ENCODE data around the gene PRPF31. TPM values are rescaled to one million over a fixed set of nuclear protein-coding genes. Genes with fewer than 3 reads are reported as not detected.

PRPF31 gene
- total RNA-seq, 4 donors from 2014 or later, result 53.6 to 66.7 (median 57.1) TPM

DNA sequence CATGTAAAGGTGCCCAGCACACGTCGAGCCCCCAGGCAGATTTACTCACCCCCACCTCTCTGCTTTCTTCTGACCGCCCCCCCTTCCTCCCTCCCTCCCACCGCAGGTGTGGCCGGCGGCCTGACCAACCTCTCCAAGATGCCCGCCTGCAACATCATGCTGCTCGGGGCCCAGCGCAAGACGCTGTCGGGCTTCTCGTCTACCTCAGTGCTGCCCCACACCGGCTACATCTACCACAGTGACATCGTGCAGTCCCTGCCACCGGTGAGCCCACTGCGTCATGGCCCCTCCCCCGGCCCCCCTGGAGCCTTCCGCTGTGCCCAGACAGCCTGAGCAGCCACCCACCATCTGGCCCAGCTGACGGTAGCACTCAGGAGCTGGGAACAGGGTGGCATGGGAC lies 8.8 kb downstream of the PRPF31 start:
- Histone ChIP-seq H3K27ac (no peak overlapping the region), H3K27me3 (no peaks in the 10 kb centered on the region), H3K4me1 (no peaks in the 10 kb centered on the region), H3K9me3 (no peaks in the 10 kb centered on the region), H3K36me3 (peaks cover 82 to 85% of the 10 kb centered on the region in 2 donors), H3K4me3 (replicated peaks in 1 of 3) (no peak overlapping the region)
- no peak for TF ChIP-seq POLR2A (IDR thresholded peaks at IDR 0.05)
- TF ChIP-seq, protein P1, sequence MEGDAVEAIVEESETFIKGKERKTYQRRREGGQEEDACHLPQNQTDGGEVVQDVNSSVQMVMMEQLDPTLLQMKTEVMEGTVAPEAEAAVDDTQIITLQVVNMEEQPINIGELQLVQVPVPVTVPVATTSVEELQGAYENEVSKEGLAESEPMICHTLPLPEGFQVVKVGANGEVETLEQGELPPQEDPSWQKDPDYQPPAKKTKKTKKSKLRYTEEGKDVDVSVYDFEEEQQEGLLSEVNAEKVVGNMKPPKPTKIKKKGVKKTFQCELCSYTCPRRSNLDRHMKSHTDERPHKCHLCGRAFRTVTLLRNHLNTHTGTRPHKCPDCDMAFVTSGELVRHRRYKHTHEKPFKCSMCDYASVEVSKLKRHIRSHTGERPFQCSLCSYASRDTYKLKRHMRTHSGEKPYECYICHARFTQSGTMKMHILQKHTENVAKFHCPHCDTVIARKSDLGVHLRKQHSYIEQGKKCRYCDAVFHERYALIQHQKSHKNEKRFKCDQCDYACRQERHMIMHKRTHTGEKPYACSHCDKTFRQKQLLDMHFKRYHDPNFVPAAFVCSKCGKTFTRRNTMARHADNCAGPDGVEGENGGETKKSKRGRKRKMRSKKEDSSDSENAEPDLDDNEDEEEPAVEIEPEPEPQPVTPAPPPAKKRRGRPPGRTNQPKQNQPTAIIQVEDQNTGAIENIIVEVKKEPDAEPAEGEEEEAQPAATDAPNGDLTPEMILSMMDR (IDR thresholded peaks at IDR 0.05), result no peak
- DNase-seq, result no peak
- intact Hi-C loops (cut with DNase I), result no loop called here
- 95% methylated on average over 18 to 19 of the region's 19 CpGs for WGBS, 2 donors

DNA sequence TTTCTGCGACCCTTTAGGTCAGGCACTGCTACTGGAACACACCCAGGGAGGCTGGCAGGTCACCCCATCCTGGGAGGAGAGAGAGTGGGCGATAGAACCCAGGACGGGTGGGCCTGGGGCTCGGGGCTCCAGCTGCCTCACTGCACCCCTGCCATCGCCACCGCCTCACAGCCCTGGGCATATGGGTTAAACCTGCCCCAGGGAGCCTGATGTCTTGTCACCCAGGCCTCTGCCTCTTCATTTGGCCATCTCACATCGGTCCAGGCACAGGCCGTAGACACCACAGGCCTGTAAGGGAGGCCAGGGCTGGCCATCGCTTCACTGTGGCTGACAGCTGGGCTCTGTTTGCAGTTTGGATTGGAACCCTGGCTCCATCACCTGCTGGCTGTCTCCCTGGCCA lies 10.2 kb downstream of the PRPF31 start:
- H3K4me3 ChIP-seq (replicated peaks in 1 of 3), result no peak overlapping the region
- no peak for TF ChIP-seq POLR2A (IDR thresholded peaks at IDR 0.05)
- TF ChIP-seq, protein P1 (IDR thresholded peaks at IDR 0.05), result no peak
- no peaks in the 10 kb centered on the region for H3K27me3 ChIP-seq
- DNase-seq, result no peak
- no peak overlapping the region for H3K27ac ChIP-seq
- H3K4me1 ChIP-seq, result no peaks in the 10 kb centered on the region
- intact Hi-C loops (cut with DNase I), result no loop called here
- WGBS, 2 donors, result 91 to 95% methylated on average over 6 to 9 of the region's 9 CpGs
- no peaks in the 10 kb centered on the region for H3K9me3 ChIP-seq
- peaks cover 80 to 81% of the 10 kb centered on the region in 2 donors for H3K36me3 ChIP-seq

DNA sequence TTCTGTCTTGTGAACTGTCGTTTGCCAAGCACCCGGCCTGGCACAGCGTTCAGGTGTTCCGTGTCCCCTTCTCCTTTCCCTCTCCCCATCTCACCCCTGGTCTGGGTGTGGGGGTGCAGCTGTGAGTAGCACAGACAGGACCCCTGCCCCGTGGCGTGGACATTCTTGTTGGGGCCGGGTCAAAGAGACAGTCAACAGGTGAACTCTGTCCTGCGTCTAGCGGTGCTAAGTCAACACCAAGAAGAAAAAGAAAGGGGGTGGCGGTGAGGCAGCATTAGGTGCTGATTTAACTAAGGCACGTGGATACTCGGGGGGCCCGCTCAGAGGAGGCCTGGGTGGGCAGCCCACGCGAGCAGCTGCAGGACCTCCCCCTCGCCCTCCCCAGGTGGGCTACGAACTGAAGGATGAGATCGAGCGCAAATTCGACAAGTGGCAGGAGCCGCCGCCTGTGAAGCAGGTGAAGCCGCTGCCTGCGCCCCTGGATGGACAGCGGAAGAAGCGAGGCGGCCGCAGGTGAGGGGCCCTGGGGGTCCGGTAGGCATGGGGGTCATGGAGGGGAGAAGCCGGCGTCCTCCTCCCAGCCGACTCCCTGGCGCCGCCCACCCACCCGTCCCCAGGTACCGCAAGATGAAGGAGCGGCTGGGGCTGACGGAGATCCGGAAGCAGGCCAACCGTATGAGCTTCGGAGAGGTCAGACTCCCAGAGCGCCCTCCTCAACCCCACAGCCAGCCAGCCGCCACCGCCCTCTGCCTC lies 12.3 kb downstream of the PRPF31 start:
- H3K27me3 ChIP-seq, result no peaks in the 10 kb centered on the region
- H3K4me3 ChIP-seq (replicated peaks in 1 of 3), result no peak overlapping the region
- peaks cover 75 to 76% of the 10 kb centered on the region in 2 donors for H3K36me3 ChIP-seq
- no peaks in the 10 kb centered on the region for H3K9me3 ChIP-seq
- 93 to 95% methylated on average over 32 to 39 of the region's 44 CpGs for WGBS, 2 donors
- no peaks in the 10 kb centered on the region for H3K4me1 ChIP-seq
- intact Hi-C loops (cut with DNase I), result no loop called here
- TF ChIP-seq, protein P1 (IDR thresholded peaks at IDR 0.05), result no peak
- no peak for TF ChIP-seq POLR2A (IDR thresholded peaks at IDR 0.05)
- H3K27ac ChIP-seq, result no peak overlapping the region
- no peak for DNase-seq

DNA sequence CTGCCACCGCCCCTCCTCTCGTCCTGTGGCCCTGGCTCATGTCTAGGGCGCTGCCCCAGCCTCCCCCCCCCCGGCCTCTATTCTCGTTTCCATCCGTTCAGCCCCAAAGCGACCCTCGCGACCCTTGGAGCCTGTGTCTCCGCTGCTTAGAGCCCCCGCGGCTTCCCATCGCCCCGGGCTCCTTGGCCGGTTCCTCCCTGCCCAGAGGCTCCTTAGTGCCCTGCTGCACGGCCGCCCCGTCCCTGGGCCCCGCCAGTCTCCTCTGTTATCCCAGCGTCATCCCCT lies 12.8 kb downstream of the PRPF31 start:
- no peak overlapping the region for H3K4me3 ChIP-seq (replicated peaks in 1 of 3)
- WGBS, 2 donors, result 92 to 97% methylated on average over 20 of the region's 20 CpGs
- H3K4me1 ChIP-seq, result no peaks in the 10 kb centered on the region
- intact Hi-C loops (cut with DNase I), result no loop called here
- no peak overlapping the region for H3K27ac ChIP-seq
- peaks cover 70 to 71% of the 10 kb centered on the region in 2 donors for H3K36me3 ChIP-seq
- DNase-seq, result no peak
- no peaks in the 10 kb centered on the region for H3K9me3 ChIP-seq
- TF ChIP-seq, protein P1 (IDR thresholded peaks at IDR 0.05), result no peak
- no peak for TF ChIP-seq POLR2A (IDR thresholded peaks at IDR 0.05)
- H3K27me3 ChIP-seq, result no peaks in the 10 kb centered on the region

DNA sequence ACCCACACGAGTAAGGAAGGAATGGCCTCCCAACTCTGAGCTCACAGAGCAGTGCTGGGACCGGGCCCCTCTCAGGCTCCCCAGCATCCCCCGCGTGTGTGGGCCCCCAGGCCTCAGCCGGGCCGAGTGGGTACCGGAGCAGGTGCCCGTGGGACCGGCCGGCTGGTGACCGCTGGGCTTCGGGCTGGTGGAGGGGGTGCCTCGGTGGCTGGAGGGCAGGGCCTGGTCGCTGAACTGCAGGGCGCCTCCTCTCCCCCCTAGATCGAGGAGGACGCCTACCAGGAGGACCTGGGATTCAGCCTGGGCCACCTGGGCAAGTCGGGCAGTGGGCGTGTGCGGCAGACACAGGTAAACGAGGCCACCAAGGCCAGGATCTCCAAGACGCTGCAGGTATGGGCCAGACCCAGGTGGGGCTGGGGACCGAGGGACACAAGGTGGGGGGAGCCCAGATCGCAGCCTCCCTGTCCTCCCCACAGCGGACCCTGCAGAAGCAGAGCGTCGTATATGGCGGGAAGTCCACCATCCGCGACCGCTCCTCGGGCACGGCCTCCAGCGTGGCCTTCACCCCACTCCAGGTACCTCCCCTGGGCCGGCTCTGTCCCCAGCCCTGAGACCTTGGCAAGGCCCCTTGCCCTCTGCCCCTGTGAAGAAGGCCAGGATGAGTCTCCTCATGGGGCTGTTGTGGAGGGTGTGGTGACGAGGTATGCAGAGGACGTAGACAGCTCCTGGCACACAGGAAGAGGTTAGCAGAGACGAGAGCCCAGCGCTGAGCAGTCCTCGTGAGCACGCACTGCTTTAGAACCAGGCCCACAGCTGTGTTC lies 13.5 kb downstream of the PRPF31 start:
- DNase-seq, result no peak
- peaks cover 64 to 65% of the 10 kb centered on the region in 2 donors for H3K36me3 ChIP-seq
- 94 to 98% methylated on average over 20 to 25 of the region's 41 CpGs for WGBS, 2 donors
- intact Hi-C loops (cut with DNase I), result no loop called here
- no peak overlapping the region for H3K27ac ChIP-seq
- no peaks in the 10 kb centered on the region for H3K4me1 ChIP-seq
- no peaks in the 10 kb centered on the region for H3K9me3 ChIP-seq
- no peak for TF ChIP-seq POLR2A (IDR thresholded peaks at IDR 0.05)
- TF ChIP-seq, protein P1 (IDR thresholded peaks at IDR 0.05), result no peak
- H3K27me3 ChIP-seq, result no peaks in the 10 kb centered on the region
- no peak overlapping the region for H3K4me3 ChIP-seq (replicated peaks in 1 of 3)

Measured in thyroid gland (tissue), 4 donors.